Measurements from ENCODE around the gene ZIC2.
"Not testable (repeated sequence)": the region's sequence is repeated elsewhere in the genome, so short reads cannot be mapped to it uniquely, and the experiment has no call there.

The ZIC2 gene

DNA sequence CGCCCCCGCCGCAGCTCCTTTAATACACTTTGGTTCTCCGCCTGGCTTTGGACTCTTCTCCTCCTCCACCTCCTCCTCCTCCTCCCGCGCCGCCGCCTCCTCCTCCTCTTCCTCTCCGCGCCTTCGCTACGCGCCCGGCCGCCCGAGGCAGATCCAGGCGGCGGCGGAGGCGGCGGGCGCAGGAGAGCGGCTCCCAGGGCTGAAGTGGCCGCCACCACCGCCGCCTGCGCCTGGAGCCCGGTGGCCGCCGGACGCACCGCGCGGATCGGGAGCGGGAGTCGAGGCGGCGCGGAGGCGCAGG lies at the start of gene ZIC2:
ZIC2 (plus strand) TSS at position 50 of the 301 bp plus-strand sequence. CDS start 281 bp downstream, outside the sequence.
- DNase-seq = no peak

DNA sequence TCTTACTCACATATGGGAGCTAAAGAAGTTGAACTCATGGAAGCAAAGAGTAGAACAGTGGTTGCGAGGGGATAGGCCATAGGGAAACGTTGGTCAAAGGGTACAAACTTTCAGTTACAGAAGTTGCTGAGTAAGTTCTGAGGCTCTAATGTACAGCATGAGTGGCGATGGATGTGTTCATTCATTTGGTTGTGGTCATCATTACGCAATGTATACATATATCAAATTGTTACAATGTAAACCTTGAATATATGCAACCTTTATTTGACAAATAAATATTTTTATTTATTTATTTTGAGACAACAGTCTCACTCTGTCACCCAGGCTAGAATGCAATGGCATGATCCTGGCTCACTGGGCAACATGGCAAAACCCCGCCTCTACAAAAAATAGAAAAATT lies 48.7 kb upstream of the ZIC2 start:
- DNase-seq = no peak

DNA sequence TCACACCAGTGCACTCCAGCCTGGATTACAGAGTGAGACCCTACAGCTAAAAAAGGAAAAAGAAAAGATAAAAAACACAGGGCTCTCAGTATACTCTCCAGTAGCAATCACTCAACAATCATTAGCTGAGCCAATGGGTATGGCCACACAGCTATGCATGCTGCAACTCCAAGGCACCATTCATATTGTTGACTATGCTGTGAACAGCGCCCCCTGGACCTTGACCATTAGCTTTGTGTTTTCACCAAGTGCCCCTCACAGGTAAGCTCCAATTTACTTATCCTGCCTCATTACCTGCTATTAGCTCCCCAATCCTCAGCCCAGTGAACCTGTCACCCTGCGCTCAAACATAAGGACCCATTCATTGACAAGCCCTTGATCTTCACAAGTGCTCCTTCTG lies 45.8 kb upstream of the ZIC2 start:
- DNase-seq = no peak

DNA sequence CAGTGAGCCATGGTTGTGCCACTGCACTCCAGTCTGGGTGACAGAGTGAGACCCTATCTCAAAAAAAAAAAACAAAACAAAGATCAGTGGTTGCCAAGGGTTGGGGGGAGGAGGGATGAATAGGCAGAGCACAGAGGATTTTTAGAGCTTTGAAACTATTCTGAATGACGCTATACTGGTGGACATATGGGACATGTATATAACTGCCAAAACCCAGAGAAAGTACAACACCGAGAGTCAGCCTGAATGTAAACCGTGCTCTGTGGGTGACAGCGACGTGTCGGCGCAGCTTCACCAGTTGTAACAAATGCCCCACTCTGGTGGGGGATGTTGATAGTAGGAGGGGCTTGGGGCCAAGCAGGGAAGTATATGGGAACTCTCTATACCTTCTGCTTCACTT lies 42.9 kb upstream of the ZIC2 start:
- no peak for DNase-seq

DNA sequence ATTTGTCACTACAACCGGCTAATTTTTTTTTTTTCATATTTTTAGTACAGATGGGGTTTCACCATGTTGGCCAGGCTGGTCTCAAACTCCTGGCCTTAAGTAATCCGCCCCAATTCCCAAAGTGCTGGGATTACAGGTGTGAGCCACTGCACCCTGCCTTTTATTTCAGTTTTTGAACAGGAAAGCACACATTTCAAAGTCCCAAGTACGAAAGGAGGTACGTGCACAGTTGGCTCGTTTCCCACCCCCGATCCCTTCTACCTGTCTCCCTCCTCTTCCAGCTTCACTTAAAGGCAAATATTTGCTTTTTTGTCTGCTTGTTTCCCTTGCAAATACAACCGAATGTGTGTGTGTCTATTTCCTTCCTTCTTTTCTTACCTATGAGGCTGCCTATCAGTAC lies 40.5 kb upstream of the ZIC2 start:
- DNase-seq = no peak

DNA sequence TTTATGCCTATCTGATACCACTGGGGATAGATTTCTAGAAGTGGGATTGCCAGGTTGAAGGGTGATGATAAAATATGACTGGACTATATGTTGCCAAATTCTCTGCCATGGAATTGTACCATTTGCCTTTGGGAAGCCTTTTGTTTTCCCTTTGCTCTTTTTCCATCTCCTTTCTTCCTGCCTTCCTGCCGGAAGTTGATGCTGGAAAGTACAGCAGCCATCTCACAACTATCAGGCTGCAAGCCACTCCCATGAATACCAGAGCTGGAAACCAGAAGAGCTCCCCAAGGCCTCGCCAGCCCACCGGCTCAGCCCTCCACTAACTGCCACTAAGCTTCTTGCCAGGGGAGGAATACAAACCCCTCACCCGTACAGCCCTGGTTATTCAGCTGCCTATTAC lies 39.7 kb upstream of the ZIC2 start:
- no peak for DNase-seq

DNA sequence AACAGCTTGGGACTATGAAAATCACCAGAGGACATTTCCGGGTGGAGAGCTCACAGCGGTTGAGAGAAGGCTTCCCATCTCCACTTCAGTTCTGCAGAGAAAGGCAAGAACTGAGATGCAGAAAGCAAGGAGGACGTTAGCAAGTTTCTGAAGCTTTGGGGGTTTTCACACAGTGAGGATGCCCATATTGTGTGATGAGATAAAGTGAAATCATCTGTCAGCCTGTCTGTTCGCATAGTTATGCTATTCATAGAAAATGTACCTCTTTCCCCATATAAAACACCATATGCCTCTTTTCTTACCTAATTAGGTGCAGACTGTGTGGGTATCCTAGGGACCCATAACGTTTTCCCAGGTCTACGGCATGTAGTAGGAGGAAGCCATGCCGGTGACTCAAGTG lies 37.5 kb upstream of the ZIC2 start:
- DNase-seq = no peak

DNA sequence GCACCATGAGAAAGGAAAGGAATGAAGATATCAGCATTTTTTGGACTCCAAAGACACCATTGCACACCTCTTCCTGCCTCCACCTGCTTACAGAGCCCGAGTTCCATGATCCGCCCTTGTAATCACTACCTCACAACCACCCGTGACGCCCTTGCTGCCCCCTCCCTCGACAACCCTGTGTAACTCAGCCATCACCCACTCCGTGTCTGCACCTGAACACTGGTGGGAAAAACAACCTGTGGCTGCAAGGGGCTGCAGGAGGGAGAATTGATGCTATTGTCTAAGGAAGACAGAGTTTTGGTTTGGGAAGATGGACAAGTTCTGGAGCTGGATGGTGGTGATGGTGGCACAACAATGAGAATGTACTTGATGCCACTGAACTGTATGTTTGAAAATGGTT lies 37.0 kb upstream of the ZIC2 start:
- no peak for DNase-seq

DNA sequence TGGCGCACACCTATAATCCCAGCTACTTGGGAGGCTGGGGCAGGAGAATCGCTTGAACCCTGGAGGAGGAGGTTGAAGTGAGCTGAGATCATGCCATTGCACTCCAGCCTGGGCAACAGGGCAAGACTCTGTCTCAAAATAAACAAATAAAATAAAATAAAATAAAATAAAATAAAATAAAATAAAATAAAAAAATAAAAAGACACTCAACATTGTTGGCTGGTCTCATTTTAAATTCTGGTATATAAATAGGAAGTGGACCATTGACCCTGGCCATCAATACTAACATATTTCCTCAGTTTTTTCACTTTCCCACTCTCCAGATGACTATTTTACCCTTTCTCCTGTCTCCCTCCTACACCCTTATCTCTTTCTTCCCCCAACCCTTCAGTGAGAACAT lies 36.1 kb upstream of the ZIC2 start:
- not testable (repeated sequence) for DNase-seq

DNA sequence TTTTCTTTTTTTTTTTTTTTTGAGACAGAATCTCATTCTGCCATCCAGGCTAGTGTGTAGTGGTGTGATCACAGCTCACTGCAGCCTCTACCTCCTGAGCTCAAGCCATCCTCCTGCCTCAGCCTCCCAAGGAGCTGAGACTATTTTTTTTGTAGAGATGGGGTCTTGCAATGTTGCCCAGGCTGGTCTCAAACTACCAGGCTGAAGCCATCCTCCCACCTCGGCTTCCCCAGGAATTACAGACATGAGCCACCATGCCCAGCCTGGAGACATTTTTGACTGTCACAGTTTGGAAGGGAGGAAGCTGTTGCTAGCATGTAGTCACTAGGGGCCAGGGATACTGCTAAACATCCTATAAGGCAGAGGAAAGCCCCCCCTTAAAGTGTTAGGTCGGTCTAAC lies 33.9 kb upstream of the ZIC2 start:
- DNase-seq = no peak

DNA sequence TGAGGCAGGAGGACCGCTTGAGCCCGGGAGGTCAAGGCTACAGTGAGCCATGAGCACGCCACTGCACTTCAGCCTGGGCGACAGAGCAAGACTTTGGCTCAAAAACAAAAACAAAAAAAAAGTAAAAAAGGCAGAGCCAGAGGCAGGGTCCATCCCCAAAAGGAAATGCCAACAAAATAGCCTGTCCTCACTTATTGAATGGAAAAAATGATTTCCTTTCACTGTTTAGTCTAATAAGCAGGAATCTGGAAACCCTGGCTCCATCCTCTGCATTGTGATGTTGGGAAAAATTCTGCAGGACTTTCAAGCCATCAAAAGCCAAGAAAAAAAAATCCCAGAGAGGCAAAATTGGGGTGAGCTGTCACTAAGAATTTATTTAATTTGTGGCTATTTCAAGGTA lies 33.2 kb upstream of the ZIC2 start:
- DNase-seq = no peak

DNA sequence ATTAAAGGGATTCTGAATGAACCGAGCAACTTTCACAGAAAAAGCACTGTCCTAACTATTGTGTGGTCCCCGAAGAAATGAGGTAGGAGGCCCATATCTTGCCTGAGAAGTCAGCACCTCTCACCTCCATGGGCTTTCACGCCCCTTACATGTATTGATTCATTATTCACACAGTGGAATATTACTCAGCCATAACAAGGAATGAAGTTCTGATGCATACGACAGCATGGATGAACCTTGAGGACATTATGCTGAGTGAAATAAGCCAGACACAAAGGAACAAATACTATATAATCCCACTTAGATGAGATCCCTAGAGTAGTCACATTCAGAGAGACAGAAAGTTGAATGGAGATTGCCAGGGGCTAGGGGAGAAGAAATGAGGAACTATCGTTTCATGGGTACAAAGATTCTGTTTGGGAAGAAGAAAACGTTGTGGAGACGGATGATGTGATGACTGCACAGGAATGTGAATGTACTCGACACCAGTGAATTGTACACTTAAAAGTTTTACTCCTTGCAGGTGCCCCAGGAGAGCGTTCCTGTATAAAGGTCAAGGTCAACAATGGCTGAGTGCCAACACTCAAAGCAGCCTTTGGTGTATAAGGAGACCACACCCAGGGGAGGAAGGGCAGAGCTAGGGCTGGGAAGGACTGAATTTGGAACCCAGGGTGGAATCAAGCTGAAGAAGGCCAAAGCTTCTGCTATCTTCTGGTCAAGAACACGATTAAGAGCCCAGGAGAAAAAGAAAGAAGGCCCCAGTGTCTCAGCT lies 32.5 kb upstream of the ZIC2 start:
- DNase-seq = no peak

DNA sequence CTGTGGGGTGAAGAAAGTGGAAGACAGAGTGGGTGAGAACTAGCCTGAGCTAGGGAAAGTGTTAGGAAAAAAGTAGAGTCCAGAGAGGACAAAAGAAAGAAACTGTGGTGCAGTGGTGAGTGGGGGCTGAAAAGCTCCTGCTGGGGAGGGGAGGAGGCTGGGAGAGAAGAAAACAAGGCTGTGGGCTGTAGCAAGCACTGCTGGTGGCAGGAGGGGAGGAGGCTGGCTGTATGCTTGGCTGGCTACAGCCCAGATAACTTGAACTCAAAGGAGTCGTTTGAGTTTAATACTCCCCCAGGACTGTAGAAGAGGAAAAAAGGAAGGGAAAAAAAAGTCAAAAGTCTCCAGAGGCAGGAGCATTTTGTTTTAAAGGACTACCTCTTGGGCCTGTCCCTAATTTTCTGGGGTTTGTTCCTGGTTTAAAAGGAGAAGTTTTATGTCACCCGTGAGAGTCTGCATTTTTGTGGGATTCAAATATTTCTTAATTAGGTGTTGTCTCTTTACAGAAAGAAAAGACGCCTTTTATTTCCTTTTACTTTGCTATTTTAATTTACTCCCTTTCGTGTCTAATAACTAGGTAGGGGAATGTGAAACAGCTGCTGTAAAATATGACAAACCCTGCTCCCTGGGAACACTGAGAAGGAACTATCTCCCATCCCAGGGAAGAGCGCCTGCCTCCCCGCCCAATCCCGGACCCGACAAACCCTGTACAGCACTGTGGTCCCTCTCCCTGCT lies 31.7 kb upstream of the ZIC2 start:
- DNase-seq = no peak

DNA sequence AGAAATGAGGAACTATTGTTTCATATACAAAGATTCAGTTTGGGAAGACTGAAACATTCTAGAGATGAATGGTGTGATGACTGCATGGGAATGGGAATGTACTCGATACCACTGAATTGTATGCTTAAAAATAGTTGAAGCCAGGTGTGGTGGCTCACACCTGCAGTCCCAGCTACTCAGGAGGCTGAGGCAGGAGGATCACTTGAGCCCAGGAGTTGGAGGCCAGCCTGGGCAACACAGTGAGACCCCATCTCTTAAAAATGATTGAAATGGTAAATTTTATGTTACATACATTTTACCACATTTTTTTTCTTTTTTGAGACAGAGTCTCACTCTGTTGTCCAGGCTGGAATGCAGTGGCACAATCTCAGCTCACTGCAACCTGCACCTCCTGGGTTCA lies 29.9 kb upstream of the ZIC2 start:
- not testable (repeated sequence) for DNase-seq

DNA sequence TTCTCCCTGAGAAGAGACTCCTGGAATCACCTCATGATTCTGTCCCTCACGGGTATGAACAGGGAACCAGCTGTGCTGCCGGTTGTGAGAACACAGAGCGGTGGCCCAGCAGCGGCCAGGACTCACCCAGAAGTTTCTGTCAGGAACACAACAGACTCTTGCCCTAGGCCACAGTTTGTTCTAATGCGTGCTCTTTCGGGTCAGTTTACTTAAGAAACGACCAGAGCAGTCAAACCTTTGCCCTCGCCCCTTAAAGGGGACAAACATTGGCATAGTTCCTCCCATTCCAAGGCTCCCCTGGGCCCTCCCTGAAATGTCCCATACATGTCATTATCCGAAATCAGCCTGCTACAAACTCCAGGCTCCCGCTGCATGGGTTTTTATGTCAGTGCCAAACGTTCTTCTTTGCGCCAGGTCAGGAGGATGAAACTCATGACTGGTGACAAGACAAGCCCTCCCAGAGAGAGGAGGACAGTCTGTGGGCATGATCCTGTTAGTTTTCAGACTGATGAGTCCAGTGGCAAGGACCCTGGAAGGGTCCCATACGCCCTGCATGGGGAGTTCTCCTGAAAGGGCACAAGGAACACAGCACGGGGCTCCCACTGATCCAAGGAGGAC lies 28.3 kb upstream of the ZIC2 start:
- DNase-seq = no peak

DNA sequence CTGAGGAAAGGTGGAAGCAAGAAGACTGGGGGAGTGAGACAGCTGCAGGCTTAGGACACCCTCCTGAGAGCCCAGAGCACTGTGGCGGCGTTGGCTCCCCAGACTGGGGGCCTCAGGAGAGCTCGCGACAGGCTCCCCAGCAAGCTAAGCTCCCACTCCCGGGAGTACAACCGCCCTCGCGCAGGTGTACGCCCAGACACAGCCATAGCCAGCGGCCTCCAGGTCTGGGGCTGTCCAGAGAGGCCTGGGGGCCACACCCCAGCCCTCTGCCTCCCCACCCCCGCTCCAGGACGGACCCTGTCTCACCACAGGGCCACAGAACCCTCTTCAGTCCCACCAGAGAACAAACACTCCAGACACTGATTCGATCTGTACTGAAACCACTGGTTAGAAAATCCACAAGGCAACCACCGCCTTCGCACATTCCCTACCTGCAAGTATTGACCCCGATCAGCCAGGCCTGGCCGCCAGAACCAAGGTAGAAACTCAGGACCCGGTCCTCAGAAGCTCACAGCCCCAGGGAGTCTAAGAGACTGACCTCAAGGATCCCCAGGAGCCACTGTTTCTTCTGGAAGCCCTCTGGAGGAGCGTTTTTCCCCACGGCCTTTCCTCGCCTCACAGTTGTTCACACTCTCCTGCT lies 26.4 kb upstream of the ZIC2 start:
- DNase-seq = no peak

DNA sequence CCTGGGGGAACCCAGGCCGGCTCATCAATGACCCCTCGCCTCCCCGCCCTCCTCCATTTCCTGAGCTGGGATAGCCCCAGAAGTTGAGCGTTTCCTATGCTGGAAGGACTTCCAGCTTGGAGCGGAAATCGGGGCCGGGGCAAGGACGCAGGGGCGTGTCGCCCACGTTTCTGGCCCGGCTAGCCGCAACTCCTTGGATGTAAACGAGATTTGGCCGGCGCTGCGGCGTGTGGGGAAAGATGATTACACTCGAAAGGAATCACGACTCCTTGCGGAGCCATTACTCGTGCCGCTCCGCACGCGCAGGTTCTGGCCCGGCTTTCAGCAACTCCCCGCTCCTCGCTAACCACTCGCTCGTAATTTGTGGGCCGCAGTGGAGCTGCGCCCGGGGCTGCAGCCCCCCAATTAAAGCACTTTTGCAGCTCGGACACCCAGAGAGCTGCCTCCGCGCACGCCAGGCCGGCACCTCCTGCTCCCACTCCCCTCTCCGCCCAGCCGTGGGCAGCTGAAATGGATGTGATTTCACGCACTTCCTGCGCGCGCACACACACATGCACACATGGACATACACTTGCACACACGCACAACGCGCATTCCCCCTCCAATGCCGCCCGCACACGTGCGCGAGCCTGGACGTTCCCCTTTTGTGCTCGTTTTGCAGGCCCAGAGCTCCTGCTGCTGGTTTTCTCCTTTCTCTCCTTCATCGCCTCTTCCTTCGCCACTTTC lies 25.7 kb upstream of the ZIC2 start:
- DNase-seq = no peak

DNA sequence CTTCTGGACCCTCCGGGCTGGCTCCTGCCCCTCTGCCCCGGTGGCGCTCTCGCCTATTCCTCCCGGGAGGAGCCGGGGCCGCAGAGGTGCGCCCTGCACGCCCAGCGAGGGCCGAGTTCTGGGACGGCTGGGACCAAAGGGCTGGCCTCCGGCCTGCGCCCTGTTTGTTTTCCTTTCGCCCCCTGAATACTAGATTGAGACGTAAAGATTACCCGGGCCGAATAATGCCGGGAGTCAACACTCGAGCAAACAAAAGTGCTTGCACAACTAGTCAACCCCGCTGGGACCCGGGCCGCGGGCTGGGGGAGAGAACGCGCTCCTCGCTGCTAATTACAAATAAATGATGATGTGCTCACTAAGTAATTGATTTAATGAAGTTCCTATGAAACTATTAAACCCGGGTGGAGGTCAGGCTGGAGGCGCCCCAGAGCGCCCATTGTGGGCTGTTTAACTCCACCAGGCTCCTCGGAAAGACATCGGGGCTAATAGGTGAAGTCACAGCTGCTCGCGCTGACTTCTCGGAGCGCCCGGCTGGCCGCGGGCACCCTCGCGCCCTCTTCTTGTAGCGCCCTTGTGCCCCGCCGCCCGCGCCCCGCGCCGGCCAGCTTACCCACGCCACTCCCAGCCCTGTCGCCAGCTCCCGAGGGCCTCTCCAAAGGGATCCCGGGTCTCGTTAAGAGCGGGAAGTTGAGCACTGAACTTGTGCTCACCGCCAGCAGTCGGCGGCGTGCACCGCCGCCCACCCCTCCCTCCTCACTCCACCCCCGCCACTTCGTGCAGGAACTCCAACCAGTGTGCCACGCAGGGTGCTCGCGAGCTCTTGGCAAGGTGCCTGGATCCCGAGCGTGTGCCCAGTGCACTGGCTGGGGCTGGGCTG lies 24.9 kb upstream of the ZIC2 start:
- DNase-seq = peak; percentile 59

DNA sequence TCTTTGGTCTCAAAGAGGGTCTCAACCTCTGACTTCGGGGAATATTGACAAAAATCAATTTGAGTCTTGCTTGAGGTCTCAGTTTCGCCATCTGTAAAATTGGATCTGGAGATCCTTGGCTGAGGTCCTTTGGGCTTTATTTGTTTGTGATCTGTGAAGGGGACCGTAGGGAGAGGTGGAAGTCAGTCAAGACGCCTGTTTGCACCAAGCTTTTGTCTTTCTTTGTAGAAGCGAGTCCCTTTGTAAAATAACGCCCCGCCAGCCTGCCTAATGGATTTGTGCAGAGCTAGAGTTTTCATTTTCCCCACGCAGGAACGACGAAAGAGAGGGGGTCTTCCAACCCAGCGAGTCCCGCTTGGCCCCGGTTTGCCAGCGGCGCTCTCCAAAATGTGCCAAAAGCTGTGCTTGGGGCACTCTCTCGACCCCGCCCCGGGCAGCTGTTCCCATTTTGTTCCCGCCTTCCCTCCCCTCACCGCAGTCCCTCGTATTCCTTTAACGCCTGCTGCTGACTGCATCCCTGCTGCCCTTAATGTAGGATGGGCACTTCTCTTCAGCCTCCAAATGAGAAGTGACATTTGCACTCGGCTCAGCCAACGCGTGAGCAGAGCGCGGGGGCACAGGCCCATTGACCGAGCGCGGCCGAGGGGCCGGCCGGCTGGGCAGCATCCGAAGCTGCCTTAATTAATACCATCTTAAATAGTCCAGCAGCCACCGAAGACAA lies 23.0 kb upstream of the ZIC2 start:
- no peak for DNase-seq

DNA sequence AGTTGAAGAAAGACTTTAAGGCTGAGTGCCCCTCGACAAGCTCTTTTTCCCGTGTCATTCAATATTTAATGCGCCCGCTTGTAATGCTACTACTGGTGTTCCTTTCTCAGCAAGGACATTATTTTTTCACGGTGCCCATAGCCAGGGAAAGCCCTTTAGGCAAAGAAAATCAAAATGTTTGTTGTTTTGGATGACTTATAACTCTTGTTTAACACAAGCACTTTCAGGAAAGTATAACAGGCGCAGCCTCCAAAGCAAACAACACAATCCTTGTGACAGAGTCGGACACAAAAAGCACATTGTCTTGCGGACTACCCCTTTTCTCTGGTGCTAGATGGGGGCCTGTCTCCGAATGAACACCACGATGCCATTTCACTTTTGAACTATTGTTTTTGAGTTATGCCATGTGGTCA lies 22.5 kb upstream of the ZIC2 start:
- DNase-seq = no peak

DNA sequence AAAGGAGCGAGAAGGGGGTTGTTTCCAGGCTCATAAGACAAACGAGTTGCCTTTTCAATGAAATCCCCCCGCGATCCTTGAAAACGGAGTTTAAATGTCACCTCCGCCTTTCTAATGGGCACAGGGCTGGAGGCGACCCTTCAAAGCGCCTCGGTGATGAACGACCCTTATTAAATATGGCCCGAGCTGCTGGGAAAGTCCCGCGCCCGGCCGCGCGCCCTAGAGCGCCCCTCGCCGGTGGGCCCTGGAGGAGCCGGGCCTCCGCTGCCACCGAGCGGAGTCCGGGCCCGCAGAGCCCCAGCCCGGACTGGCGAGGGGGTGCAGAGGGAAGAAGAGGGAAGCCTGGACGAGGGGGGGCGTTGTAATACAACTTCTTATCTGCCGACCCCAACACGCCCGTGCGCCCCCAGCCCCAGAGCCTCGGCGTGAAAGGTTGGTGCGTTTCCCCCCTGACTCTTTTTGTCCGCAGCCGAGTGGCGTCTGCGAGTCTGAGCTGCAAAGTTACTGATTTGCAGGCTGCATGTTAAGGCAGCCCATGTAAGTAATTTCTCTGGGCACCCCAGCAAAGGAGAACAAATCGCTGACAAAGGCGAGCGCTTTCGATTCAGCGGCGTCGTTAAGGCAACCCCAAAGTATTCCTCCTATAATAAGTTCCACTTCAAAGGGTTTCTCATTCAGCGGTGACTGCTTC lies 21.9 kb upstream of the ZIC2 start:
- no peak for DNase-seq

All from NCI-H1092 treated with DMSO at 0.1 percent for 48 hours (cell line).